Glutamatergic neuron (in vitro differentiated cells): ENCODE results near the gene RNF32. TPM values are rescaled to one million over a fixed set of nuclear protein-coding genes. Genes with fewer than 3 reads are reported as not detected.

ENCODE experiments used
- DNase-seq: peaks from one replicate; pipeline ENCODE4 v3.0.0; 2022
- H3K27ac Mint-ChIP-seq: one replicate; pipeline ENCODE4 v1.8.0; 2020; ENCODE audit warnings: mild to moderate bottlenecking, mixed read lengths, inconsistent platforms; ENCODE audit not compliant: unreplicated experiment
- H3K27me3 Mint-ChIP-seq: one replicate; pipeline ENCODE4 v1.8.0; 2020; ENCODE audit warnings: mild to moderate bottlenecking, moderate library complexity, mixed read lengths, inconsistent platforms; ENCODE audit not compliant: unreplicated experiment
- H3K36me3 Mint-ChIP-seq: one replicate; pipeline ENCODE4 v1.8.0; 2020; ENCODE audit warnings: mild to moderate bottlenecking, mixed read lengths, inconsistent platforms; ENCODE audit not compliant: unreplicated experiment
- H3K4me1 Mint-ChIP-seq: one replicate; pipeline ENCODE4 v1.8.0; 2020; ENCODE audit warnings: mild to moderate bottlenecking, low read depth, mixed read lengths, inconsistent platforms; ENCODE audit not compliant: unreplicated experiment
- H3K4me3 Mint-ChIP-seq: one replicate; pipeline ENCODE4 v1.8.0; 2020; ENCODE audit warnings: mild to moderate bottlenecking, mixed read lengths, inconsistent platforms; ENCODE audit not compliant: unreplicated experiment
- H3K9me3 Mint-ChIP-seq: one replicate; pipeline ENCODE4 v1.8.0; 2020; ENCODE audit warnings: mild to moderate bottlenecking, moderate library complexity, mixed read lengths, inconsistent platforms; ENCODE audit not compliant: unreplicated experiment
- total RNA-seq: library from RNA; stranded (reverse); fragmentation: NEBNext Ultra II Directional; extraction: Animal tissue kit (Norgen Biotek cat#: 25700); gene quantifications from one replicate; pipeline ENCODE4 v1.2.1, GENCODE V29; 2021; ENCODE audit not compliant: unreplicated experiment
- TF ChIP-seq, protein P1 (sequence below): fragments of 200-600 bp; sonication (generic); IDR thresholded peaks from one replicate; pipeline ENCODE4 v1.5.0; 2021; ENCODE audit not compliant: partially characterized antibody, unreplicated experiment

The RNF32 gene
- total RNA-seq, 1 donor from 2014 or later, result 2.2 TPM

DNA sequence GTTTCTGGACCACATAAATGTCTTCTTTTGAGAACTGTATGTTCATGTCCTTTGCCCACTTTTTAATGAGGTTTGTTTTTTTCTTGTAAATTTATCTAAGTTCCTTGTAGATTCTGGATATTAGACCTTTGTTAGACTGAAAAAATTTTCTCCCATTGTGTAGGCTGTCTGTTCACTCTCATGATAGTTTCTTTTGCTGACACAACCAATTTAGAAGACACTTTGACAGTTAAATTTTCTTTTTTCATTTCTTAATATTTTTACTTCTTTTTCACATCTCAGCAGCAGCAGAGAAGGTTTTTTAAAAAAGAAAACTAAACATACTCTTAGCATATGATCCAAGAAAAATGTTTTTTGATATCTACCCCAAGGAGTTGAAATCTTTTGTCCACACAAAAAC lies 61.8 kb downstream of the RNF32 start:
- Mint-ChIP-seq H3K9me3 (peaks cover 9% of the 10 kb centered on the region), H3K27me3 (peaks cover 2% of the 10 kb centered on the region), H3K27ac (no peak overlapping the region), H3K36me3 (peaks cover 22% of the 10 kb centered on the region), H3K4me1 (no peaks in the 10 kb centered on the region), H3K4me3 (no peak overlapping the region)
- DNase-seq, result no peak
- TF ChIP-seq, protein P1, sequence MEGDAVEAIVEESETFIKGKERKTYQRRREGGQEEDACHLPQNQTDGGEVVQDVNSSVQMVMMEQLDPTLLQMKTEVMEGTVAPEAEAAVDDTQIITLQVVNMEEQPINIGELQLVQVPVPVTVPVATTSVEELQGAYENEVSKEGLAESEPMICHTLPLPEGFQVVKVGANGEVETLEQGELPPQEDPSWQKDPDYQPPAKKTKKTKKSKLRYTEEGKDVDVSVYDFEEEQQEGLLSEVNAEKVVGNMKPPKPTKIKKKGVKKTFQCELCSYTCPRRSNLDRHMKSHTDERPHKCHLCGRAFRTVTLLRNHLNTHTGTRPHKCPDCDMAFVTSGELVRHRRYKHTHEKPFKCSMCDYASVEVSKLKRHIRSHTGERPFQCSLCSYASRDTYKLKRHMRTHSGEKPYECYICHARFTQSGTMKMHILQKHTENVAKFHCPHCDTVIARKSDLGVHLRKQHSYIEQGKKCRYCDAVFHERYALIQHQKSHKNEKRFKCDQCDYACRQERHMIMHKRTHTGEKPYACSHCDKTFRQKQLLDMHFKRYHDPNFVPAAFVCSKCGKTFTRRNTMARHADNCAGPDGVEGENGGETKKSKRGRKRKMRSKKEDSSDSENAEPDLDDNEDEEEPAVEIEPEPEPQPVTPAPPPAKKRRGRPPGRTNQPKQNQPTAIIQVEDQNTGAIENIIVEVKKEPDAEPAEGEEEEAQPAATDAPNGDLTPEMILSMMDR, result no peak

DNA sequence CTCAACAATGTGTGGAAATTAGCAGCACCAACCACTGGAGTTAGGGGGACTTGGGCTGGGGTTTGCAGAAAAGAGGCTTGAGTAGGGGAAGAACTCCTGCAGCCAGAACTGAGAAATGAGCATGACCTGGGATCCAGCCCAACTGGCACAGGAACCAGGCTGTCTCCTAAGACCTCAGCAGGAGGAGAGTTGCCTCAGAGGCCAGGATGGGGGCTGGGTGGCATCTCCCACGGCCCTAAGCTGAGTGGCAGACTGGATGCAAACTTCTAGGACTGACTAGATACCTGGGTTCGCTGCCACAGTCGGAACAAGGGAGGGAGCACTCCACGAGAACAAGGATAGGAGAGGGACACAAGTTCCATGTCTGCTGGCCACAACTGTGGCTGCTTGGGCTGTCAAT lies 62.6 kb downstream of the RNF32 start:
- no peaks in the 10 kb centered on the region for H3K4me1 Mint-ChIP-seq
- no peak overlapping the region for H3K27ac Mint-ChIP-seq
- H3K27me3 Mint-ChIP-seq, result peaks cover 2% of the 10 kb centered on the region
- no peak overlapping the region for H3K4me3 Mint-ChIP-seq
- peaks cover 24% of the 10 kb centered on the region for H3K36me3 Mint-ChIP-seq
- peaks cover 9% of the 10 kb centered on the region for H3K9me3 Mint-ChIP-seq
- TF ChIP-seq, protein P1, result no peak
- no peak for DNase-seq

DNA sequence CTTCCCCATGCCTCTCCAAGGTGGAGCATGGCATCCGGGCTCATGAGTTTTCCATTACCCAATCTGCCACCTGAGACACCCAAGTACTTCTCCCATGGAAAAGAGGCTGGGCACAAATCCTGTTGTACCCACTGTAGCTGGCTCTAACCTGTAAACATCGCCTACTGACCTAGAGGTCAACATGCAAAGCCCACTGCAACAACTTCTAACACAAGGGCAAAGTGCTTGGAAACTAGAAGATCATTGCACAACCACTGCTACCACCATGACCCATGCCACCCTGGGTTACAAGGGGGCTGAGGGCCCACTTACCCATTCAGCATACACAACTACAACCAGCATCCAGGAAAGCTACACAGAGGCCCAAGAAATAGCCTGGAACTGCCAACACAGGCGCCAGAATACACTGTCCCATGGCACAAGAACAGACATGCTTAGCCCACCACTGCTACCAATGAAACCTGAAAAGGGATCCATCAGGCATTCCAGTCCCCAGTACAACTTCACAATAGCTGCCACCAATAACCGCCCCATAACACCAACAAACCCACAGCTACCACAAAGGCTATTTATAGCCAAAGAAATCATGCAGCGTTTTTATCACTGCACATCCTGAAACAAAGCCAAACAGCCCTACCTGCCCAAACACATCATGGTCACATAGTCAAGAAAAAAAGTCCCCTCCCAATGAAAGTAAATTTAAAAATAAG lies 63.4 kb downstream of the RNF32 start:
- no peak overlapping the region for H3K4me3 Mint-ChIP-seq
- TF ChIP-seq, protein P1, result no peak
- H3K27ac Mint-ChIP-seq, result no peak overlapping the region
- H3K27me3 Mint-ChIP-seq, result peaks cover 2% of the 10 kb centered on the region
- peaks cover 25% of the 10 kb centered on the region for H3K36me3 Mint-ChIP-seq
- DNase-seq, result no peak
- no peaks in the 10 kb centered on the region for H3K4me1 Mint-ChIP-seq
- peaks cover 9% of the 10 kb centered on the region for H3K9me3 Mint-ChIP-seq

DNA sequence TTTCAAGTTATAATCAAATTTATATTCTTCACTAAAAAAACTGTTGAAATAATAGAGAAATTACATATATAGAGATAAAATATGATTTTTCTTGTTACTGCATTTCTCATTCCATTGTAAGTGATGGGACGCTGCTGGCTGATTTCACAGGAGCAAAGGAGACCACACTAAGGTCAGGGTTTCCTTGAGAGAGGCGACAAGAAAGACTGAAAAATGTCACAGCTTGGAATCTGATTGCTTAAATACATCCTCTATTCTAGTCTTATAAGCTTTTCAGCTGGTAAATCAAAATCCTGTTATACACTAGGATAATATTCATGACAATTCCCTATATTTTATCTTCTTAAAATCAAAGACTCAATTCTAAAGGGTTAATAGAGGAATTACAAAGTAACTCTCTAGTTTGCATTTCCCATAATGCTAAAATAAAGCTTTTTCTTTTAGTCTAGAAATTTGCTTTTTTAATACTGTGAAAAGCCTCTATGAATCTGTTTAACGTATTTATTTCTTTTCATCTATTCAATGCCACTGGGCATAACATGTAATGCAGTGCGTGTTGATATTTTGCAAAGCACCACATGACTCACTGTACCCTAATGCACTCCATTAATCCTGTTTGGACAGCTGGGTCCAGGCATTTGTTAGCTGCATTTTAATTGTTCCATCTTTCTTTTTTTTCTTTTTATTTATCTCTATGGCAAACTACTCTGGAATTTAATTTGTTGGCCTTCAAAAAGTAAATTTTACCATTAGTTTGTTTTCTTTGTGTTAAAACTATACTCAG lies 81.7 kb downstream of the RNF32 start:
- TF ChIP-seq, protein P1, result no peak
- H3K4me1 Mint-ChIP-seq, result peaks cover 20% of the 10 kb centered on the region
- H3K4me3 Mint-ChIP-seq, result no peak overlapping the region
- DNase-seq, result no peak
- H3K27me3 Mint-ChIP-seq, result no peaks in the 10 kb centered on the region
- peak overlapping the region; percentile 85 for H3K27ac Mint-ChIP-seq
- no peaks in the 10 kb centered on the region for H3K36me3 Mint-ChIP-seq
- no peaks in the 10 kb centered on the region for H3K9me3 Mint-ChIP-seq

DNA sequence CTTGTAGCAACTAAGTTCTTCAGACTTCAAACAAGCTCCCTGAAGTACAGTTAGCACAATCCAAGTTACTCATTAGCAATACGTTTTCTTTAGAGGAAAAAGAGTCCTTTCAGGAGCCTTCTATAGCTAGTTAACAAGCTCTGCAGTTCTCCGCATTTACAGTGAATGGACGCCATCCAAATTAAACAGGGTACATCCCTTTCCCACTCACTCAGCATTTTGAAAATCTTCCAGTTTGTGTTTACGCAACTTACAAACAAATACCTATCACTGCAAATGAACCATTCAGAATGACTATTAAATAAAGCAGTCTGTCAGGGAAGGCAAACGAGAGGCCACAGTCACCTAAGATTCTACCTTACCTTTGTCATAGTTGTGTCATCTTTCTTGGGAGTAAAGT lies 84.5 kb downstream of the RNF32 start:
- Mint-ChIP-seq H3K27me3 (no peaks in the 10 kb centered on the region), H3K36me3 (no peaks in the 10 kb centered on the region), H3K9me3 (no peaks in the 10 kb centered on the region), H3K4me1 (peaks cover 20% of the 10 kb centered on the region), H3K4me3 (no peak overlapping the region), H3K27ac (peak overlapping the region; percentile 49)
- no peak for DNase-seq
- TF ChIP-seq, protein P1, result no peak
